CD4-positive, alpha-beta T cell treated with Interleukin-2 at 100 ng/mL for 4 hours (primary cell): ENCODE data around the gene RMP24.
"Not testable (repeated sequence)": the region's sequence is repeated elsewhere in the genome, so short reads cannot be mapped to it uniquely, and the experiment has no call there.

ENCODE experiments used
- DNase-seq: peaks from one replicate; pipeline ENCODE4 v3.0.0-alpha.2; 2020; ENCODE audit warnings: low spot score

RMP24 gene

GRCh38 chr18:35972197-35973000 is at the start of gene RMP24:
Gene RMP24, plus strand, starts transcription at chr18:35972679.
- DNase-seq, result peak; percentile 95

GRCh38 chr18:35923939-35924684 is 48.4 kb upstream of the RMP24 start:
- no peak for DNase-seq

- DNase-seq, result no peak
Measured at GRCh38 chr18:35926884-35927283, 45.6 kb upstream of the RMP24 start.

- no peak for DNase-seq
Measured at GRCh38 chr18:35927430-35927829, 45.0 kb upstream of the RMP24 start.

GRCh38 chr18:35933982-35934381 is 38.5 kb upstream of the RMP24 start:
- DNase-seq, result no peak

- no peak for DNase-seq
Measured at GRCh38 chr18:35934891-35935290, 37.6 kb upstream of the RMP24 start.

- DNase-seq, result no peak
Measured at GRCh38 chr18:35935805-35936204, 36.7 kb upstream of the RMP24 start.

GRCh38 chr18:35936951-35937350 is 35.5 kb upstream of the RMP24 start:
- no peak for DNase-seq

- DNase-seq, result no peak
Measured at GRCh38 chr18:35938158-35938557, 34.3 kb upstream of the RMP24 start.

GRCh38 chr18:35938562-35938961 is 33.9 kb upstream of the RMP24 start:
- DNase-seq, result no peak

GRCh38 chr18:35939138-35939537 is 33.3 kb upstream of the RMP24 start:
- DNase-seq, result no peak

- no peak for DNase-seq
Measured at GRCh38 chr18:35941299-35941698, 31.2 kb upstream of the RMP24 start.

GRCh38 chr18:35942133-35942532 is 30.3 kb upstream of the RMP24 start:
- no peak for DNase-seq

GRCh38 chr18:35942661-35943060 is 29.8 kb upstream of the RMP24 start:
- no peak for DNase-seq

GRCh38 chr18:35948080-35948479 is 24.4 kb upstream of the RMP24 start:
- no peak for DNase-seq

- DNase-seq, result no peak
Measured at GRCh38 chr18:35949090-35949489, 23.4 kb upstream of the RMP24 start.

GRCh38 chr18:35949903-35950627 is 22.4 kb upstream of the RMP24 start:
- DNase-seq, result peak; percentile 66

- no peak for DNase-seq
Measured at GRCh38 chr18:35950628-35950982, 21.9 kb upstream of the RMP24 start.

- DNase-seq, result no peak
Measured at GRCh38 chr18:35953688-35954087, 18.8 kb upstream of the RMP24 start.

- DNase-seq, result no peak
Measured at GRCh38 chr18:35956226-35956625, 16.3 kb upstream of the RMP24 start.

GRCh38 chr18:35962320-35962719 is 10.2 kb upstream of the RMP24 start:
- no peak for DNase-seq

- no peak for DNase-seq
Measured at GRCh38 chr18:35964319-35964718, 8.2 kb upstream of the RMP24 start.

- DNase-seq, result not testable (repeated sequence)
Measured at GRCh38 chr18:35967866-35968265, 4.6 kb upstream of the RMP24 start.
